ENCODE results near the gene HPS3.

Gene HPS3

GRCh38 chr3:149120051-149120972, 9.1 kb upstream of the HPS3 start:
- TF ChIP-seq CTCF (IDR thresholded peaks at IDR 0.05; ENCODE audit: low read depth, low read length) = peak; percentile 48
- DNase-seq (ENCODE audit: low read depth in 2 of 2) = peak; percentile 85

GRCh38 chr3:149122721-149123578, 6.5 kb upstream of the HPS3 start:
- no peak for TF ChIP-seq CTCF (IDR thresholded peaks at IDR 0.05; ENCODE audit: low read depth, low read length)
- peak in 1 of 2 donors; percentile 37 for DNase-seq (ENCODE audit: low read depth in 2 of 2)
- no peak overlapping the region for H3K4me3 ChIP-seq (replicated peaks in 1 of 2; ENCODE audit: low read depth in 2 of 2, low read length in 2 of 2)

More at GRCh38 chr3:149120051-149120972, 9.1 kb upstream of the HPS3 start:
- H3K4me3 ChIP-seq (replicated peaks in 1 of 2; ENCODE audit: low read depth in 2 of 2, low read length in 2 of 2) = no peak overlapping the region

DNA sequence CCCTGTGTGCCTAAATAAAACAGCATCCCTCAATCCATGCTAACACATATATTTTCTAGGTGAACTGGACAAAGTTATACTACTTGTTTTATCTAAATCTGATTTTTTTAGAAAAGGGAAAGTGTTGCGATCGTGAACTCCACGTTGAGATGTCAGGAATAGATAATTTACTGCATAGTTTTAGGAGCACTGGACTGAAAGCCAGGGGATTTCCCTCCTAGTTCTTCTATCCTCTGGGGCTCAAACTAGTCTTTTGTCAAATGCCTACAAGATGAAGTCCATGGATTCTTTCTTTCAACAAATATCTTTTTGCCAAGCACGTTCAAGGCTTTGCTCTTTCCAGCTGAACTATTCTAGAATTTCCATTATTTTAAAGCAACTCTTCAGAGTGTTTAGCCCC, 617 bp upstream of the HPS3 start:
- H3K4me3 ChIP-seq (replicated peaks in 1 of 2; ENCODE audit: low read depth in 2 of 2, low read length in 2 of 2) = peak overlapping the region; percentile 67 to 96
- no peak for TF ChIP-seq CTCF (IDR thresholded peaks at IDR 0.05; ENCODE audit: low read depth, low read length)
- peak in 1 of 2 donors; percentile 35 for DNase-seq (ENCODE audit: low read depth in 2 of 2)

DNA sequence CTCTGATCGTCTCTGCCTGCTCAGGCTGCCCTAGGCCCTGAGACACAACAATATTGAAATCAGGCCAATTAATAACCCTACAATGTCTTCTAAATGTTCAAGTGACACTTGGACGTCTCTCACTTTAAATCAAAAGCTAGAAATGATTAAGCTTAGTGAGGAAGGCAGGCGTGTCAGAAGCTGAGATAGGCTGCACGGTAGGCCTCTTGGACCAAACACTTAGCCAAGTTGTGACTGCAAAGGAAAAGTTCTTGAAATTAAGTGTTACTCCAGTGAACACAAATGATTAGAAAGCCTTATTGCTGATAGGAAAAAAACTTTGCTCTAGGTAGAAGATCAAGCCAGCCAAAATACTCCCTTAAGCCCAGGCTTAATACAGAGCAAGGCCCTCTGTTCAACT, 2.2 kb downstream of the HPS3 start:
- TF ChIP-seq CTCF (IDR thresholded peaks at IDR 0.05; ENCODE audit: low read depth, low read length) = no peak
- no peak overlapping the region for H3K4me3 ChIP-seq (replicated peaks in 1 of 2; ENCODE audit: low read depth in 2 of 2, low read length in 2 of 2)
- DNase-seq (ENCODE audit: low read depth in 2 of 2) = no peak

DNA sequence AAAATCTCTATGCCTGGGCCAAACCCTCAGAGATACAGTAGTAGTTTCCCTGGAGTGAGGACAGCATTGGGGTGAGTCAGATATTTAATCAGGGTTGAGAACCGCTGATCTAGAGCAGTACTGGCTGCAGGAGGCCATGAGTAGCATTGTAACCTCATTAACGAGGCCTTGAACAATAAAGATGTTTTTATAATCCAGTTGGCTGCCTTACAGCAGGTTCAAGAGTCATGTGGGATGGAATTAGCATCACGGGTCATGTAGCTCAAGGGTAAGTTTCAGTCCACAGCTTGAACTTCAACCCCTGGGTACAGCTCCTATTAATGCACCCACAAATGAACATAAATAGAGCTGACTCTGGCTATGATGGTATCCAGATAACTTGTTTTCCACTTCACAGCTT, 5.1 kb downstream of the HPS3 start:
- no peak for TF ChIP-seq CTCF (IDR thresholded peaks at IDR 0.05; ENCODE audit: low read depth, low read length)
- peak; percentile 45 to 53 for DNase-seq (ENCODE audit: low read depth in 2 of 2)
- H3K4me3 ChIP-seq (replicated peaks in 1 of 2; ENCODE audit: low read depth in 2 of 2, low read length in 2 of 2) = no peak overlapping the region

DNA sequence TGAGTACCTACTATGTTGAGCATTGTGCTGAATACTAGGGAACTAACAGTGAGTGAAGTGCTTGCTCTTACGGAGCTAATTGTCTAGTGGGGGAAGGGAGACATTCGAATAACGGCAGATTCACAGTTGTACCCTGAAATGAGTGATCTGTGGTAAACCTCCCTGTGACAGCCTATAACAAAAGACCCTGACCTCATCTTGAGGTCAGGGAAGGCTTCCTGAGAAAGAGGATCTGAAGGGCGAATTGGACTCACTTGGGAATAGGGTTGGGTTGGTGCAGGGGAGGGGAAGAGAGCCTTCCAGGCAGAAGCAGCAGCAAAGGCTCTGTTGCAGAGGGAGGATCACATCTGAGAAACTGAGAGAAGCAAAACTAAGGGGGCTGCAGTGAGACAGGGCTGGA, 13.2 kb downstream of the HPS3 start:
- TF ChIP-seq CTCF (IDR thresholded peaks at IDR 0.05; ENCODE audit: low read depth, low read length) = no peak
- H3K4me3 ChIP-seq (replicated peaks in 1 of 2; ENCODE audit: low read depth in 2 of 2, low read length in 2 of 2) = no peak overlapping the region
- no peak for DNase-seq (ENCODE audit: low read depth in 2 of 2)
